Stimulated activated CD8-positive, alpha-beta memory T cell treated with anti-CD3 and anti-CD28 coated beads, Interleukin-12 subunit alpha, Interleukin-12 subunit beta, amount 100 ng/mL, for 4 hours (primary cell): ENCODE results near the gene PDE3B.

Experiments used
- DNase-seq: peaks from one replicate; pipeline ENCODE4 v3.0.0-alpha.2; 2020; ENCODE audit warnings: low read depth

Gene PDE3B

GRCh38 chr11:14886513-14886912, 242.9 kb downstream of the PDE3B start:
- no peak for DNase-seq

- DNase-seq = peak; percentile 82
Measured at GRCh38 chr11:14891143-14892035, 247.8 kb downstream of the PDE3B start.

GRCh38 chr11:14892036-14892556, 248.5 kb downstream of the PDE3B start, which contains the start of gene CYP2R1:
Gene CYP2R1, minus strand, starts transcription at chr11:14892231. Its CDS starts 26 bp downstream, at chr11:14892205.
- DNase-seq = peak; percentile 77

GRCh38 chr11:14892577-14892976, 249.0 kb downstream of the PDE3B start:
- DNase-seq = no peak

GRCh38 chr11:14894657-14895598, 251.3 kb downstream of the PDE3B start:
- no peak for DNase-seq

- no peak for DNase-seq
Measured at GRCh38 chr11:14898355-14898754, 254.8 kb downstream of the PDE3B start.

GRCh38 chr11:14898906-14899305, 255.3 kb downstream of the PDE3B start:
- DNase-seq = no peak

- DNase-seq = no peak
Measured at GRCh38 chr11:14902650-14903350, 259.2 kb downstream of the PDE3B start.

GRCh38 chr11:14904745-14905103, 261.1 kb downstream of the PDE3B start:
- DNase-seq = peak; percentile 60

GRCh38 chr11:14905104-14906033, 261.8 kb downstream of the PDE3B start:
- DNase-seq = peak; percentile 42

- no peak for DNase-seq
Measured at GRCh38 chr11:14906578-14906977, 263.0 kb downstream of the PDE3B start.

GRCh38 chr11:14906993-14907392, 263.4 kb downstream of the PDE3B start:
- DNase-seq = no peak

GRCh38 chr11:14907411-14908213, 264.0 kb downstream of the PDE3B start:
- DNase-seq = peak; percentile 66

- no peak for DNase-seq
Measured at GRCh38 chr11:14908214-14908880, 264.7 kb downstream of the PDE3B start.

GRCh38 chr11:14914536-14914935, 270.9 kb downstream of the PDE3B start:
- DNase-seq = no peak

- no peak for DNase-seq
Measured at GRCh38 chr11:14916403-14916802, 272.8 kb downstream of the PDE3B start.
